BJ (cell line): ENCODE data around the gene RHO. TPM values are rescaled to one million over a fixed set of nuclear protein-coding genes. Genes with fewer than 3 reads are reported as not detected.

Source experiments
- CTCF ChIA-PET: fragments of 350-600 bp; formaldehyde crosslinking; extraction: SDS; loops from one replicate; lab custom pipeline; 2021; ENCODE audit warnings: antibody characterized with exemption, inconsistent platforms; lab: Yijun Ruan, JAX
- POLR2A ChIA-PET: fragments of 300-600 bp; sonication (Branson Sonifier 250); formaldehyde crosslinking; extraction: SDS; loops from one replicate; lab custom pipeline; 2021; ENCODE audit warnings: antibody characterized with exemption; lab: Charles Lee
- DNase-seq: peaks from one replicate; pipeline ENCODE4 v3.0.0-alpha.2; 2011; ENCODE audit warnings: low read depth
- H3K27me3 ChIP-seq: 2 replicates; pipeline ENCODE4 v1.6.0; 2011; ENCODE audit warnings: low read length; ENCODE audit not compliant: control insufficient read depth, insufficient read depth
- H3K36me3 ChIP-seq: 2 replicates; pipeline ENCODE4 v1.5.1; 2011; ENCODE audit warnings: low read length; ENCODE audit not compliant: control insufficient read depth, insufficient read depth
- H3K4me3 ChIP-seq: 2 replicates; pipeline ENCODE4 v1.5.1; 2011; ENCODE audit warnings: low read depth, mild to moderate bottlenecking, control low read depth, low read length
- polyA plus RNA-seq: library from polyadenylated mRNA; depleted of rRNA; stranded (reverse); fragments of >200 nt; gene quantifications from 2 replicates; pipeline ENCODE4 v1.2.3, GENCODE V29; 2011
- TF ChIP-seq, protein P1 (sequence below): IDR thresholded peaks from 2 replicates; pipeline ENCODE4 v1.5.1; 2011; ENCODE audit warnings: low read depth, mild to moderate bottlenecking, control low read depth, inconsistent platforms, low read length, moderate library complexity; ENCODE audit not compliant: insufficient read depth

The RHO gene
- polyA plus RNA-seq, 1 experiment = not detected

DNA sequence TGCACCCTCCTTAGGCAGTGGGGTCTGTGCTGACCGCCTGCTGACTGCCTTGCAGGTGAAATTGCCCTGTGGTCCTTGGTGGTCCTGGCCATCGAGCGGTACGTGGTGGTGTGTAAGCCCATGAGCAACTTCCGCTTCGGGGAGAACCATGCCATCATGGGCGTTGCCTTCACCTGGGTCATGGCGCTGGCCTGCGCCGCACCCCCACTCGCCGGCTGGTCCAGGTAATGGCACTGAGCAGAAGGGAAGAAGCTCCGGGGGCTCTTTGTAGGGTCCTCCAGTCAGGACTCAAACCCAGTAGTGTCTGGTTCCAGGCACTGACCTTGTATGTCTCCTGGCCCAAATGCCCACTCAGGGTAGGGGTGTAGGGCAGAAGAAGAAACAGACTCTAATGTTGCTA lies 2.4 kb downstream of the RHO start:
- CTCF ChIA-PET = interaction anchor here (0.8 kb wide), 1 partner anchor 295 kb away, joined by 3 read pairs; no protein-coding TSS in a partner anchor
- no peak overlapping the region for H3K4me3 ChIP-seq

DNA sequence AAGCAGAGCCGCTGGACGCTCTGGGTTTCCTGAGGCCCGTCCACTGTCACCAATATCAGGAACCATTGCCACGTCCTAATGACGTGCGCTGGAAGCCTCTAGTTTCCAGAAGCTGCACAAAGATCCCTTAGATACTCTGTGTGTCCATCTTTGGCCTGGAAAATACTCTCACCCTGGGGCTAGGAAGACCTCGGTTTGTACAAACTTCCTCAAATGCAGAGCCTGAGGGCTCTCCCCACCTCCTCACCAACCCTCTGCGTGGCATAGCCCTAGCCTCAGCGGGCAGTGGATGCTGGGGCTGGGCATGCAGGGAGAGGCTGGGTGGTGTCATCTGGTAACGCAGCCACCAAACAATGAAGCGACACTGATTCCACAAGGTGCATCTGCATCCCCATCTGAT lies 3.3 kb downstream of the RHO start:
- DNase-seq = no peak
- POLR2A ChIA-PET = no interaction called here
- H3K27me3 ChIP-seq = no peaks in the 10 kb centered on the region
- TF ChIP-seq, protein P1, sequence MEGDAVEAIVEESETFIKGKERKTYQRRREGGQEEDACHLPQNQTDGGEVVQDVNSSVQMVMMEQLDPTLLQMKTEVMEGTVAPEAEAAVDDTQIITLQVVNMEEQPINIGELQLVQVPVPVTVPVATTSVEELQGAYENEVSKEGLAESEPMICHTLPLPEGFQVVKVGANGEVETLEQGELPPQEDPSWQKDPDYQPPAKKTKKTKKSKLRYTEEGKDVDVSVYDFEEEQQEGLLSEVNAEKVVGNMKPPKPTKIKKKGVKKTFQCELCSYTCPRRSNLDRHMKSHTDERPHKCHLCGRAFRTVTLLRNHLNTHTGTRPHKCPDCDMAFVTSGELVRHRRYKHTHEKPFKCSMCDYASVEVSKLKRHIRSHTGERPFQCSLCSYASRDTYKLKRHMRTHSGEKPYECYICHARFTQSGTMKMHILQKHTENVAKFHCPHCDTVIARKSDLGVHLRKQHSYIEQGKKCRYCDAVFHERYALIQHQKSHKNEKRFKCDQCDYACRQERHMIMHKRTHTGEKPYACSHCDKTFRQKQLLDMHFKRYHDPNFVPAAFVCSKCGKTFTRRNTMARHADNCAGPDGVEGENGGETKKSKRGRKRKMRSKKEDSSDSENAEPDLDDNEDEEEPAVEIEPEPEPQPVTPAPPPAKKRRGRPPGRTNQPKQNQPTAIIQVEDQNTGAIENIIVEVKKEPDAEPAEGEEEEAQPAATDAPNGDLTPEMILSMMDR = no peak
- no peaks in the 10 kb centered on the region for H3K36me3 ChIP-seq
- CTCF ChIA-PET = no interaction called here
- H3K4me3 ChIP-seq = no peak overlapping the region

More for the DNA sequence above, 2.4 kb downstream of the RHO start:
- POLR2A ChIA-PET = no interaction called here
- no peak for DNase-seq
- H3K36me3 ChIP-seq = no peaks in the 10 kb centered on the region
- TF ChIP-seq, protein P1 = no peak
- no peaks in the 10 kb centered on the region for H3K27me3 ChIP-seq

DNA sequence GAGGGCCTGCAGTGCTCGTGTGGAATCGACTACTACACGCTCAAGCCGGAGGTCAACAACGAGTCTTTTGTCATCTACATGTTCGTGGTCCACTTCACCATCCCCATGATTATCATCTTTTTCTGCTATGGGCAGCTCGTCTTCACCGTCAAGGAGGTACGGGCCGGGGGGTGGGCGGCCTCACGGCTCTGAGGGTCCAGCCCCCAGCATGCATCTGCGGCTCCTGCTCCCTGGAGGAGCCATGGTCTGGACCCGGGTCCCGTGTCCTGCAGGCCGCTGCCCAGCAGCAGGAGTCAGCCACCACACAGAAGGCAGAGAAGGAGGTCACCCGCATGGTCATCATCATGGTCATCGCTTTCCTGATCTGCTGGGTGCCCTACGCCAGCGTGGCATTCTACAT lies 3.8 kb downstream of the RHO start:
- ChIA-PET CTCF (no interaction called here), POLR2A (no interaction called here)
- no peaks in the 10 kb centered on the region for H3K36me3 ChIP-seq
- DNase-seq = no peak
- TF ChIP-seq, protein P1 = no peak
- H3K27me3 ChIP-seq = peaks cover 3% of the 10 kb centered on the region; the same call in 1 of the 2 replicates
- H3K4me3 ChIP-seq = no peak overlapping the region

DNA sequence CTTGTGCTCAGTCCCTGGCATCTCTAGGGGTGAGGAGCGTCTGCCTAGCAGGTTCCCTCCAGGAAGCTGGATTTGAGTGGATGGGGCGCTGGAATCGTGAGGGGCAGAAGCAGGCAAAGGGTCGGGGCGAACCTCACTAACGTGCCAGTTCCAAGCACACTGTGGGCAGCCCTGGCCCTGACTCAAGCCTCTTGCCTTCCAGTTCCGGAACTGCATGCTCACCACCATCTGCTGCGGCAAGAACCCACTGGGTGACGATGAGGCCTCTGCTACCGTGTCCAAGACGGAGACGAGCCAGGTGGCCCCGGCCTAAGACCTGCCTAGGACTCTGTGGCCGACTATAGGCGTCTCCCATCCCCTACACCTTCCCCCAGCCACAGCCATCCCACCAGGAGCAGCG lies 5.0 kb downstream of the RHO start:
- H3K4me3 ChIP-seq = no peak overlapping the region
- ChIA-PET CTCF (no interaction called here), POLR2A (no interaction called here)
- H3K36me3 ChIP-seq = no peaks in the 10 kb centered on the region
- H3K27me3 ChIP-seq = peaks cover 3% of the 10 kb centered on the region
- DNase-seq = no peak
- TF ChIP-seq, protein P1 = no peak

DNA sequence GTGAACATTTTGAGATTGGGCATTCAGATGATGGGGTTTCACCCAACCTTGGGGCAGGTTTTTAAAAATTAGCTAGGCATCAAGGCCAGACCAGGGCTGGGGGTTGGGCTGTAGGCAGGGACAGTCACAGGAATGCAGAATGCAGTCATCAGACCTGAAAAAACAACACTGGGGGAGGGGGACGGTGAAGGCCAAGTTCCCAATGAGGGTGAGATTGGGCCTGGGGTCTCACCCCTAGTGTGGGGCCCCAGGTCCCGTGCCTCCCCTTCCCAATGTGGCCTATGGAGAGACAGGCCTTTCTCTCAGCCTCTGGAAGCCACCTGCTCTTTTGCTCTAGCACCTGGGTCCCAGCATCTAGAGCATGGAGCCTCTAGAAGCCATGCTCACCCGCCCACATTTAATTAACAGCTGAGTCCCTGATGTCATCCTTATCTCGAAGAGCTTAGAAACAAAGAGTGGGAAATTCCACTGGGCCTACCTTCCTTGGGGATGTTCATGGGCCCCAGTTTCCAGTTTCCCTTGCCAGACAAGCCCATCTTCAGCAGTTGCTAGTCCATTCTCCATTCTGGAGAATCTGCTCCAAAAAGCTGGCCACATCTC lies 6.1 kb downstream of the RHO start:
- Histone ChIP-seq H3K27me3 (peaks cover 3% of the 10 kb centered on the region), H3K4me3 (no peak overlapping the region), H3K36me3 (no peaks in the 10 kb centered on the region)
- no peak for DNase-seq
- POLR2A ChIA-PET = interaction anchor here (0.7 kb wide), 1 partner anchor 577 kb away, joined by 4 read pairs; no protein-coding TSS in a partner anchor
- TF ChIP-seq, protein P1 = no peak
- CTCF ChIA-PET = interaction anchor here (1.5 to 2.0 kb wide), 2 partner anchors 11 to 15 kb away, joined by 4 to 5 read pairs; no protein-coding TSS in a partner anchor
